HCT116 (cell line): ENCODE measurements around the gene SPOCD1. TPM values are rescaled to one million over a fixed set of nuclear protein-coding genes. Genes with fewer than 3 reads are reported as not detected.
"Not testable (repeated sequence)": the region's sequence is repeated elsewhere in the genome, so short reads cannot be mapped to it uniquely, and the experiment has no call there.

ENCODE experiments used
- ATAC-seq: fragments of 200-7000 bp; cut with Tn5 transposase; 2 replicates; pipeline ENCODE4 v1.9.1; 2020; ENCODE audit warnings: mild to moderate bottlenecking, moderate library complexity
- BruUV-seq: library from RNA; stranded (reverse); fragments of 400-500 nt; replicated peaks from 2 replicates; lab custom pipeline; 2021; lab: Mats Ljungman, UMichigan
- CTCF ChIA-PET: fragments of 300-600 bp; sonication (Branson Sonifier 250); formaldehyde crosslinking; loops from one replicate; lab custom pipeline; 2021; ENCODE audit warnings: antibody characterized with exemption; lab: Charles Lee
- POLR2A ChIA-PET: fragments of 300-600, 350-600 bp; sonication (Branson Sonifier 250); formaldehyde crosslinking; loops from one replicate; lab custom pipeline; 2021; ENCODE audit warnings: antibody characterized with exemption; lab: Charles Lee
- RAD21 ChIA-PET, 2 experiments: fragments of 300-600 bp; sonication (Branson Sonifier 250); formaldehyde crosslinking; loops; one replicate each; lab custom pipeline; 2023; ENCODE audit warnings: low total read pairs in 2 of 2; ENCODE audit not compliant: uncharacterized antibody in 2 of 2, unreplicated experiment in 2 of 2, low non-redundant PET in 1 of 2; lab: Charles Lee
- DNase-seq: peaks from one replicate; pipeline ENCODE4 v3.0.0-alpha.2; 2010; ENCODE audit warnings: low read depth, low spot score
- H2AFZ ChIP-seq: fragments of 200-600 bp; shearing (Covaris generic), sonication (generic); 2 replicates; pipeline ENCODE4 v1.6.1; 2017; ENCODE audit warnings: low read depth, mixed run types, mixed read lengths, antibody characterized with exemption, low read length; ENCODE audit not compliant: poor library complexity, severe bottlenecking
- H3K27ac ChIP-seq: 2 replicates; pipeline ENCODE4 v1.5.1; 2012; ENCODE audit warnings: low read depth, low read length
- H3K27me3 ChIP-seq: fragments of 200-600 bp; sonication (generic); 2 replicates; pipeline ENCODE4 v1.6.1; 2016; ENCODE audit warnings: mixed run types, low read length, mixed read lengths; ENCODE audit not compliant: insufficient read depth
- H3K36me3 ChIP-seq, 2 experiments: fragments of 200-500 bp in 1 of 2; fragments of 200-600 bp in 1 of 2; sonication (Bioruptor generic) in 1 of 2; sonication (generic) in 1 of 2; 2 replicates each; pipeline versions ENCODE4 v1.5.1 to v1.6.1; 2014 to 2016; ENCODE audit warnings: low read length in 2 of 2, inconsistent platforms in 1 of 2, mixed read lengths in 1 of 2, mixed run types in 1 of 2; ENCODE audit not compliant: insufficient read depth in 2 of 2, control insufficient read depth in 1 of 2
- H3K4me1 ChIP-seq, 2 experiments: fragments of 200-600 bp in 1 of 2; sonication (generic) in 1 of 2; 2 replicates each; pipeline versions ENCODE4 v1.5.1 to v1.6.1; 2012 to 2017; ENCODE audit warnings: low read length in 2 of 2, inconsistent platforms in 1 of 2, mild to moderate bottlenecking in 1 of 2, mixed read lengths in 1 of 2, mixed run types in 1 of 2, moderate library complexity in 1 of 2; ENCODE audit not compliant: insufficient read depth in 2 of 2, control insufficient read depth in 1 of 2
- H3K4me2 ChIP-seq: fragments of 200-600 bp; sonication (generic); 2 replicates; pipeline ENCODE4 v1.6.1; 2017; ENCODE audit warnings: mixed run types, low read length, mixed read lengths
- H3K4me3 ChIP-seq, 2 experiments: fragments of 200-600 bp in 1 of 2; sonication (generic) in 1 of 2; replicated peaks in 1 of 2; 2 replicates each; pipeline ENCODE4 v1.5.1; 2011 to 2016; ENCODE audit warnings: low read length in 2 of 2, control low read depth in 1 of 2, low read depth in 1 of 2, mild to moderate bottlenecking in 1 of 2, mixed read lengths in 1 of 2, mixed run types in 1 of 2
- H3K79me2 ChIP-seq: fragments of 200-600 bp; sonication (generic); 2 replicates; pipeline ENCODE4 v1.6.1; 2017; ENCODE audit warnings: mild to moderate bottlenecking, mixed run types, low read length, moderate library complexity, mixed read lengths; ENCODE audit not compliant: insufficient read depth
- H3K9ac ChIP-seq: fragments of 200-600 bp; sonication (generic); 2 replicates; pipeline ENCODE4 v1.6.1; 2016; ENCODE audit warnings: low read length, mixed read lengths
- H3K9me2 ChIP-seq: fragments of 200-600 bp; sonication (generic), shearing (Covaris generic); 2 replicates; pipeline ENCODE4 v1.6.1; 2017; ENCODE audit warnings: mixed run types, mild to moderate bottlenecking, moderate library complexity; ENCODE audit not compliant: insufficient read depth
- H3K9me3 ChIP-seq, 2 experiments: fragments of 200-500 bp in 1 of 2; fragments of 200-600 bp in 1 of 2; sonication (Bioruptor generic) in 1 of 2; sonication (generic) in 1 of 2; 2 replicates each; pipeline ENCODE4 v1.6.1; 2014 to 2017; ENCODE audit warnings: low read length in 2 of 2, mixed read lengths in 2 of 2, inconsistent platforms in 1 of 2, low read depth in 1 of 2, mild to moderate bottlenecking in 1 of 2, mixed run types in 1 of 2, moderate library complexity in 1 of 2; ENCODE audit not compliant: control insufficient read depth in 1 of 2, insufficient read depth in 1 of 2
- H4K20me1 ChIP-seq: fragments of 200-600 bp; sonication (generic), shearing (Covaris generic); 2 replicates; pipeline ENCODE4 v1.6.1; 2017; ENCODE audit warnings: mixed run types, mild to moderate bottlenecking, moderate library complexity; ENCODE audit not compliant: insufficient read depth
- POLR2A ChIP-seq: IDR thresholded peaks from 2 replicates; pipeline ENCODE4 v1.7.0; 2011; ENCODE audit warnings: borderline replicate concordance; ENCODE audit not compliant: insufficient read depth, insufficient read length; ENCODE audit errors: extremely low read depth
- intact Hi-C: fragments of 100-400 bp; cut with micrococcal nuclease; formaldehyde crosslinking; loops from 2 replicates; pipeline ENCODE4 v1.10.0; 2022
- total RNA-seq: library from RNA; stranded (reverse); gene quantifications from one replicate; pipeline ENCODE4 v1.2.1, GENCODE V29; 2021; ENCODE audit not compliant: unreplicated experiment
- TF ChIP-seq, protein P1 (sequence below): IDR thresholded peaks from 2 replicates; pipeline ENCODE4 v1.6.1; 2012; ENCODE audit warnings: low read depth

The SPOCD1 gene
- total RNA-seq, 1 experiment from 2014 or later = 5.0 TPM

DNA sequence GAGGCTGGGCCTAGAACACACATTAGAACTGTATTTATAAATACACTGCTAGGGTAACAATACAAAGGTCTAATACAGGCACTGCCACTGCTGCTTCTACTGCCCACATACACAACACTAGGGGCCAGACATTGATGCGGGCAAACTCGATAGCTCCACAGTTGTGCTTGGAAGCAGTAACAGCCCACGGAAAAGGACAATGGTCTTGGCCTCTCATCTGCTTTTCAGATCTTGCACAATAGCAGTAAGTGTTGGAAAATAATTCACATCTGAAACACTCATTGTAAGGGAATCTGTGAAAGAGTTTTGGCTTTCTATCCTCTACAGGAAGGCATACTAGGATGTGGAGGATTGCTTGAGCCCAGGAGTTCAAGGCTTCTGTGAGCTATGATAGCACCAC lies 6.9 kb upstream of the SPOCD1 start (continued):
- TF ChIP-seq, protein P1, sequence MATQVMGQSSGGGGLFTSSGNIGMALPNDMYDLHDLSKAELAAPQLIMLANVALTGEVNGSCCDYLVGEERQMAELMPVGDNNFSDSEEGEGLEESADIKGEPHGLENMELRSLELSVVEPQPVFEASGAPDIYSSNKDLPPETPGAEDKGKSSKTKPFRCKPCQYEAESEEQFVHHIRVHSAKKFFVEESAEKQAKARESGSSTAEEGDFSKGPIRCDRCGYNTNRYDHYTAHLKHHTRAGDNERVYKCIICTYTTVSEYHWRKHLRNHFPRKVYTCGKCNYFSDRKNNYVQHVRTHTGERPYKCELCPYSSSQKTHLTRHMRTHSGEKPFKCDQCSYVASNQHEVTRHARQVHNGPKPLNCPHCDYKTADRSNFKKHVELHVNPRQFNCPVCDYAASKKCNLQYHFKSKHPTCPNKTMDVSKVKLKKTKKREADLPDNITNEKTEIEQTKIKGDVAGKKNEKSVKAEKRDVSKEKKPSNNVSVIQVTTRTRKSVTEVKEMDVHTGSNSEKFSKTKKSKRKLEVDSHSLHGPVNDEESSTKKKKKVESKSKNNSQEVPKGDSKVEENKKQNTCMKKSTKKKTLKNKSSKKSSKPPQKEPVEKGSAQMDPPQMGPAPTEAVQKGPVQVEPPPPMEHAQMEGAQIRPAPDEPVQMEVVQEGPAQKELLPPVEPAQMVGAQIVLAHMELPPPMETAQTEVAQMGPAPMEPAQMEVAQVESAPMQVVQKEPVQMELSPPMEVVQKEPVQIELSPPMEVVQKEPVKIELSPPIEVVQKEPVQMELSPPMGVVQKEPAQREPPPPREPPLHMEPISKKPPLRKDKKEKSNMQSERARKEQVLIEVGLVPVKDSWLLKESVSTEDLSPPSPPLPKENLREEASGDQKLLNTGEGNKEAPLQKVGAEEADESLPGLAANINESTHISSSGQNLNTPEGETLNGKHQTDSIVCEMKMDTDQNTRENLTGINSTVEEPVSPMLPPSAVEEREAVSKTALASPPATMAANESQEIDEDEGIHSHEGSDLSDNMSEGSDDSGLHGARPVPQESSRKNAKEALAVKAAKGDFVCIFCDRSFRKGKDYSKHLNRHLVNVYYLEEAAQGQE = no peak

DNA sequence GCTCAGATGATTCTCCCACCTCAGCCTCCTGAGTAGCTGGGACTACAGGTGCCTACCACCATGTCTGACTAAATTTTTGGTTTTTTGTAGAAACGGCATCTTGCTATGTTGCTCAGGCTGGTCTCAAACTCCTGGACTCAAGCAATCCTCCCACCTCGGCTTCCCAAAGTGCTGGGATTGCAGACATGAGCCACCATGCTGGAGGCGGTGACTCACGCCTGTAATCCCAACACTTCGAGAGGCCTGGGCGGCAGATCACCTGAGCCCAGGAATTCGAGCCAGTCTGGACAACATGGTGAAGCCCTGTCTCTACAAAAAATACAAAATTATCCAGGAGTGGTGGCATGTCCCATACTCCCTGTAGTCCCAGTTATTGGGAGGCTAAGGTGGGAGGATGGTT lies 4.4 kb upstream of the SPOCD1 start:
- H3K9ac ChIP-seq, H3K36me3 ChIP-seq, RAD21 ChIA-PET, H3K4me3 ChIP-seq, ATAC-seq, H3K27me3 ChIP-seq, H3K9me2 ChIP-seq, BruUV-seq, CTCF ChIA-PET, H3K4me2 ChIP-seq, H3K27ac ChIP-seq, H3K9me3 ChIP-seq, H3K4me1 ChIP-seq, H3K79me2 ChIP-seq, H4K20me1 ChIP-seq, intact Hi-C loops, DNase-seq: not testable (repeated sequence)
- POLR2A ChIA-PET = interaction anchor here (0.6 kb wide), 1 partner anchor 108 kb away, joined by 3 read pairs; no protein-coding TSS in a partner anchor
- peak overlapping the region; percentile 11 for H2AFZ ChIP-seq

DNA sequence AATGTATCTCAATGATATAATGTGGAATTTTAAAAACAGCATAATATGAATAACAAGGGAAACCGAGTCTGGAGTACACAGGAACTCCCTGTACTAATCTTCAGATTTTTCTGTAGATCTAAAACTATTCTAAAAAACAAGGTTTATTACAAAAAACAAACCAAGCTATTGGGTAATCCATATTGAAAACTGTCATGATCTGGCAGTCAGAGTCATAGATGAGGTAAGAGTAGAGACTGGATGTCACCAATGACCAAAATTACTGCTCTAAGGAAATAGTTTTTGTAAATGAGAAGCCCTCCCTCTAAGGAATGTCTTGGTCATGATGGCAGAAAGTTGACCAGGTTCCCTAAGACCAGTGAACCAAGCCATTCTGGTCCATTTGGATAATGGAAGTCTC lies 2.4 kb upstream of the SPOCD1 start:
- H3K4me3 ChIP-seq = no peak overlapping the region
- no peaks in the 10 kb centered on the region for H3K27me3 ChIP-seq
- ChIA-PET CTCF (interaction anchor here (3.3 kb wide), 1 partner anchor 147 kb away, joined by 23 read pairs; no protein-coding TSS in a partner anchor), POLR2A (no interaction called here), RAD21 (no interaction called here)
- no peaks in the 10 kb centered on the region for H3K79me2 ChIP-seq
- H3K36me3 ChIP-seq = no peaks in the 10 kb centered on the region
- no peak for TF ChIP-seq POLR2A
- no peaks in the 10 kb centered on the region for H4K20me1 ChIP-seq
- peaks cover 3 to 12% of the 10 kb centered on the region in 2 experiments; a peak in 3 of 4 replicates for H3K4me1 ChIP-seq
- no peaks in the 10 kb centered on the region for H3K9me3 ChIP-seq
- H3K4me2 ChIP-seq = no peak overlapping the region
- intact Hi-C loops = loop anchor here (5.0 to 10.0 kb wide), 2 partner anchors 159 to 247 kb away; no protein-coding TSS in a partner anchor
- H3K9ac ChIP-seq = no peak overlapping the region
- no peak overlapping the region for H3K27ac ChIP-seq
- no peak for DNase-seq
- no TSS peak for BruUV-seq
- ATAC-seq = no peak
- peak overlapping the region; percentile 35 for H2AFZ ChIP-seq
- no peaks in the 10 kb centered on the region for H3K9me2 ChIP-seq

DNA sequence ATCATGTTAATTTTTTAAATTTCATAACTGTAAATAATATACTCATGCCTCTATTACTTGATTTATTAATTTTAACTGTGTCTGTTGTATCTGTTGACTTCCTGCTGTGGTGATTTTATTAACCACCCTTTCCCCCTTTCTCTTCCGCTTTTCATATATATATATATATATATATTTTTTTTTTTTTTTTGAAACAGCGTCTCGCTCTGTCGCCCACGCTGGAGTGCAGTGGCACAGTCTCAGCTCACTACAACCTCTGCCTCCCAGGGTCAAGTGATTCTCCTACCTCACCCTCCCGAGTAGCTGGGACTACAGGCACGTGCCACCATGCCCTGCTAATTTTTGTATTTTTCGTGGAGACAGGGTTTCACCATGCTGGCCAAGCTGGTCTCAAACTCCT lies 1.1 kb upstream of the SPOCD1 start:
- H3K27me3 ChIP-seq, ATAC-seq, H3K27ac ChIP-seq, H3K4me2 ChIP-seq, POLR2A ChIA-PET, H3K9me2 ChIP-seq, H4K20me1 ChIP-seq, DNase-seq, H2AFZ ChIP-seq, H3K79me2 ChIP-seq, H3K9ac ChIP-seq, BruUV-seq, H3K36me3 ChIP-seq, H3K9me3 ChIP-seq, H3K4me3 ChIP-seq: not testable (repeated sequence)
- ChIA-PET CTCF (interaction anchor here (1.0 to 3.3 kb wide), 2 partner anchors 16 to 148 kb away, joined by 3 to 23 read pairs; no protein-coding TSS in a partner anchor), RAD21 (interaction anchor here in 1 of 2 experiments (1.5 kb wide), 1 partner anchor 147 kb away, joined by 5 read pairs; no protein-coding TSS in a partner anchor)
- H3K4me1 ChIP-seq = peaks cover 3 to 12% of the 10 kb centered on the region in 2 experiments; a peak in 3 of 4 replicates
- intact Hi-C loops = loop anchor here (1.0 to 10.0 kb wide), 3 partner anchors 147 to 248 kb away; no protein-coding TSS in a partner anchor
